GM23248 (cell line): ENCODE measurements around the gene SLC24A4. TPM values are rescaled to one million over a fixed set of nuclear protein-coding genes. Genes with fewer than 3 reads are reported as not detected.

Experiments used
- DNase-seq: peaks from one replicate; pipeline ENCODE4 v3.0.0-alpha.2; 2015
- H2AFZ ChIP-seq: fragments of 200-600 bp; sonication (generic); 2 replicates; pipeline ENCODE4 v1.6.1; 2016; ENCODE audit warnings: antibody characterized with exemption
- H3F3A ChIP-seq: fragments of 200-600 bp; sonication (generic); 2 replicates; pipeline ENCODE4 v1.6.1; 2016; ENCODE audit warnings: mild to moderate bottlenecking, antibody characterized with exemption, mixed run types; ENCODE audit not compliant: insufficient read depth
- H3K27ac ChIP-seq: fragments of 200-600 bp; sonication (generic); 2 replicates; pipeline ENCODE4 v1.5.1; 2016; ENCODE audit warnings: mild to moderate bottlenecking
- H3K27me3 ChIP-seq: fragments of 200-600 bp; sonication (generic); replicated peaks from 2 replicates; pipeline ENCODE4 v1.6.1; 2016; ENCODE audit warnings: mild to moderate bottlenecking; ENCODE audit not compliant: insufficient read depth
- H3K36me3 ChIP-seq: fragments of 200-600 bp; sonication (generic); 2 replicates; pipeline ENCODE4 v1.6.1; 2016; ENCODE audit warnings: low read depth, mild to moderate bottlenecking
- H3K4me1 ChIP-seq: fragments of 200-600 bp; sonication (generic); 2 replicates; pipeline ENCODE4 v1.6.1; 2016; ENCODE audit warnings: mild to moderate bottlenecking; ENCODE audit not compliant: insufficient read depth
- H3K4me2 ChIP-seq: fragments of 200-600 bp; sonication (generic); one replicate; pipeline ENCODE4 v1.6.1; 2016; ENCODE audit warnings: mild to moderate bottlenecking; ENCODE audit not compliant: unreplicated experiment
- H3K4me3 ChIP-seq: fragments of 200-600 bp; sonication (generic); 2 replicates; pipeline ENCODE4 v1.5.1; 2016; ENCODE audit warnings: mild to moderate bottlenecking
- H3K79me2 ChIP-seq: fragments of 200-600 bp; sonication (generic); 2 replicates; pipeline ENCODE4 v1.6.1; 2016; ENCODE audit warnings: mild to moderate bottlenecking; ENCODE audit not compliant: insufficient read depth
- H3K9ac ChIP-seq: fragments of 200-600 bp; sonication (generic); 2 replicates; pipeline ENCODE4 v1.6.1; 2016; ENCODE audit warnings: mild to moderate bottlenecking
- H3K9me2 ChIP-seq: fragments of 200-600 bp; sonication (generic); 2 replicates; pipeline ENCODE4 v1.6.1; 2016; ENCODE audit warnings: mixed run types, mild to moderate bottlenecking, moderate library complexity; ENCODE audit not compliant: insufficient read depth
- H3K9me3 ChIP-seq: fragments of 200-600 bp; sonication (generic); one replicate; pipeline ENCODE4 v1.6.1; 2017; ENCODE audit warnings: low read depth
- H4K20me1 ChIP-seq: fragments of 200-600 bp; sonication (generic); 2 replicates; pipeline ENCODE4 v1.6.0; 2016; ENCODE audit not compliant: insufficient read depth
- EZH2 ChIP-seq: fragments of 200-600 bp; sonication (generic); IDR thresholded peaks from 2 replicates; pipeline ENCODE4 v1.6.1; 2018; ENCODE audit warnings: antibody characterized with exemption, mild to moderate bottlenecking; ENCODE audit not compliant: insufficient read depth, poor library complexity, severe bottlenecking
- EZH2phosphoT487 ChIP-seq: fragments of 200-600 bp; sonication (generic); IDR thresholded peaks from 2 replicates; pipeline ENCODE4 v1.6.1; 2018; ENCODE audit warnings: antibody characterized with exemption, moderate library complexity, mild to moderate bottlenecking, low read depth; ENCODE audit not compliant: insufficient read depth
- WGBS, 2 experiments: methylation state at CpG; one replicate each; pipeline ENCODE4 v1.1.6; 2015 to 2017; ENCODE audit warnings: low lambda C conversion rate in 2 of 2, low coverage in 1 of 2; ENCODE audit errors: missing lambda C conversion rate in 2 of 2; 5-methylcytosine and 5-hydroxymethylcytosine counted together
- in situ Hi-C: fragments of 300-500 bp; cut with MboI; formaldehyde crosslinking; loops from 2 replicates; pipeline ENCODE4 v1.15.0; 2020
- polyA plus RNA-seq: library from polyadenylated mRNA; unstranded; fragments of >200 nt; fragmentation: Nextera tagmentation; extraction: Ambion mirVana; gene quantifications from 2 replicates; pipeline ENCODE4 v1.2.1, GENCODE V29; 2016
- total RNA-seq: library from RNA; depleted of rRNA; stranded (reverse); fragments of >200 nt; shearing (Covaris generic); gene quantifications from 2 replicates; pipeline ENCODE4 v1.2.3, GENCODE V29; 2014

The SLC24A4 gene
- total and polyA plus RNA-seq, 2 experiments from 2014 or later: not detected

DNA sequence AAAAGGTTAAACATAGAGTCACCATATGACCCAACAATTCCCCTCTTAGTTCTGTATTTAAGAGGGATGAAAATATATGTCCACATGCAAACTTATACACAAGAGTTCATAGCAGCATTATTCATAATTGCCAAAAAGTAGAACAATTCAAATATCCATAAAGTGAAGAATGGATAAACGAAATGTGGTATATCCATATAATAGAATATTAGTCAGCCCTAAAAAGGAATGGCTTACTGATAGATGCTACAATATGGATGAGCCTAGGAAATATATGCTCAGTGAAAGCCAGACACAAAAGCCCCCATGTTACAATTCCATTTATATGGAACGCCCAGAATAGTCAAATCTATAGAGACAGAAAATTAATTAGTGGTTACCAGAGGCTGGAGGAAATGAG, 146.6 kb downstream of the SLC24A4 start:
- no peaks in the 10 kb centered on the region for H4K20me1 ChIP-seq
- no peak overlapping the region for H3K4me3 ChIP-seq

DNA sequence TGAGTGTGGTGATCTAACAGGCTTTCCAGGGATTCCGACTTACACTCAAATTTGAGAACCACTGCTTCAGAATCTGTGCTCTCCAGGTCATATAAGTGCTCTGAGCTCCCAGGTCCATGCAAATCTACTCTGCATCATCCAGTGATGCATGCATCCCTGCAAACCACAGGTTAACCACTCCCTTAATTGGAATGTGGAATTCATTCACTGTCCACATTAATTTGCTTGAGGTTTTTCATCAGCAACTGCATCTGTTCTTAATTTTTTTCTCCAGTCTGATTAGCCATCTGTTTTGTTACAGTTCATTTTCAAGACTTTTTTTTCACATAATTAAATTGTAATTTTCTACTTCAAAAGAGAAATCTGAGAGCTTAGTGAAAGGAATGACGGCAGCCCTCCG, 147.2 kb downstream of the SLC24A4 start:
- peaks cover 47% of the 10 kb centered on the region for H3K4me1 ChIP-seq
- H3K9me3 ChIP-seq: no peaks in the 10 kb centered on the region
- no peak overlapping the region for H3K9ac ChIP-seq
- in situ Hi-C loops: no loop called here
- H3K27ac ChIP-seq: peak overlapping the region; percentile 38
- 17% methylated on average over 3 of the region's 3 CpGs for WGBS, 2 experiments
- no peak overlapping the region for H2AFZ ChIP-seq
- H3K79me2 ChIP-seq: no peaks in the 10 kb centered on the region
- H4K20me1 ChIP-seq: no peaks in the 10 kb centered on the region
- no peak overlapping the region for H3K4me3 ChIP-seq
- TF ChIP-seq EZH2phosphoT487 (no peak), EZH2 (no peak)
- peak; percentile 85 for DNase-seq
- H3K4me2 ChIP-seq: peak overlapping the region; percentile 16
- peaks cover 51% of the 10 kb centered on the region for H3F3A ChIP-seq
- H3K27me3 ChIP-seq: no peaks in the 10 kb centered on the region
- H3K9me2 ChIP-seq: no peaks in the 10 kb centered on the region
- H3K36me3 ChIP-seq: no peaks in the 10 kb centered on the region

More for the DNA sequence above, 146.6 kb downstream of the SLC24A4 start:
- no peak for DNase-seq
- Histone ChIP-seq H3K27ac (peak overlapping the region; percentile 38; the same call in 1 of the 2 replicates), H3K9me3 (no peaks in the 10 kb centered on the region), H3K27me3 (no peaks in the 10 kb centered on the region), H3K4me1 (peaks cover 47% of the 10 kb centered on the region), H3F3A (peaks cover 47% of the 10 kb centered on the region), H3K4me2 (no peak overlapping the region), H3K36me3 (no peaks in the 10 kb centered on the region), H2AFZ (no peak overlapping the region), H3K79me2 (no peaks in the 10 kb centered on the region), H3K9me2 (no peaks in the 10 kb centered on the region), H3K9ac (no peak overlapping the region)
- TF ChIP-seq EZH2phosphoT487: no peak
- TF ChIP-seq EZH2: no peak
- in situ Hi-C loops: no loop called here
- 98 to 99% methylated on average over 2 of the region's 2 CpGs for WGBS, 2 experiments

DNA sequence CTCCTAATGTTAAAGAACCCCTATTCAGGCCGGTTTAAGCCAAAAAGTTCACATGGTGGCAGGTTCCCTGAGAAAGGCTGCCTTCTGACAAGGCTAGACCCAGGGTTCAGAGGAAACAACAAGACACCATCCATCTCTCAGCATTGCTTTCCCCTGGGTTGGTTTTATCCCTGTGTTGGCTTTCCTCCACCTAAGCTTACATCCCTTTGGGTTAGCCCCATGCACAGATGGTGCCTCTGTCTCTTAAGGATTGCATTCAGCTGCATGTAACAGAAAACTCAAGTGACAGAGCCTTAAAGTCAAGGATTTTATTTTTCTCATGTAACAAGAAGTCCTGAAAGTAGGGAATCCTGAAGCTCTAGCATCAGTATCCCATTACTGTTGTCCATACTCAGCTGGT, 147.8 kb downstream of the SLC24A4 start:
- Histone ChIP-seq H3K9ac (no peak overlapping the region), H3K79me2 (no peaks in the 10 kb centered on the region), H3K27ac (no peak overlapping the region), H2AFZ (no peak overlapping the region), H3K4me1 (peaks cover 49% of the 10 kb centered on the region), H3K36me3 (no peaks in the 10 kb centered on the region), H4K20me1 (no peaks in the 10 kb centered on the region), H3F3A (peaks cover 52% of the 10 kb centered on the region), H3K4me2 (peak overlapping the region; percentile 16), H3K9me2 (no peaks in the 10 kb centered on the region), H3K9me3 (no peaks in the 10 kb centered on the region), H3K4me3 (no peak overlapping the region), H3K27me3 (no peaks in the 10 kb centered on the region)
- no peak for TF ChIP-seq EZH2
- no peak for TF ChIP-seq EZH2phosphoT487
- peak; percentile 16 for DNase-seq
- in situ Hi-C loops: no loop called here
- 24 to 31% methylated on average over 1 of the region's 1 CpG for WGBS, 2 experiments

DNA sequence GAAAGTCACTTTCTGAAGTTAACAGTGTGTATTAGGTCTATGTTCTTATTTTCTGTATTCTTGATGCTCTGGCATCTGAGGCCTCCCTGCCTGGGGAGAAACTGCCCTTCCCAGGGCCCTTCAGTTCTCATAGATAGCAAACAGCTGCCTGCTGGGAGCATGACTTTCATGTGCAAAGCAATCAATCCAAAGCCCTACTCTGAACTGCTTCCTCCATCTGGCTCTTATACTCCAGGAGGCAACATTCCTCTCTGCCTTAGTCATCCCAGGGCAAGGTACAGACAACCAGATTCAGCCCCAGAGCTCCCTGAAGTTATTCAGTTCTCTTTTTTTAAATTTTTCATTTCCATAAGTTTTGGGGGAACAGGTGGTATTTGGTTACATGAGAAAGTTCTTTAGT, 149.0 kb downstream of the SLC24A4 start:
- no peaks in the 10 kb centered on the region for H3K79me2 ChIP-seq
- DNase-seq: peak; percentile 69
- in situ Hi-C loops: no loop called here
- H3F3A ChIP-seq: peaks cover 52% of the 10 kb centered on the region
- H4K20me1 ChIP-seq: no peaks in the 10 kb centered on the region
- no peaks in the 10 kb centered on the region for H3K9me3 ChIP-seq
- no peaks in the 10 kb centered on the region for H3K27me3 ChIP-seq
- no peak overlapping the region for H2AFZ ChIP-seq
- no peaks in the 10 kb centered on the region for H3K9me2 ChIP-seq
- peak overlapping the region; percentile 12; the same call in 1 of the 2 replicates for H3K27ac ChIP-seq
- peaks cover 53% of the 10 kb centered on the region for H3K4me1 ChIP-seq
- H3K4me2 ChIP-seq: peak overlapping the region; percentile 13
- H3K4me3 ChIP-seq: no peak overlapping the region
- TF ChIP-seq EZH2 (no peak), EZH2phosphoT487 (no peak)
- H3K36me3 ChIP-seq: no peaks in the 10 kb centered on the region
- no peak overlapping the region for H3K9ac ChIP-seq

DNA sequence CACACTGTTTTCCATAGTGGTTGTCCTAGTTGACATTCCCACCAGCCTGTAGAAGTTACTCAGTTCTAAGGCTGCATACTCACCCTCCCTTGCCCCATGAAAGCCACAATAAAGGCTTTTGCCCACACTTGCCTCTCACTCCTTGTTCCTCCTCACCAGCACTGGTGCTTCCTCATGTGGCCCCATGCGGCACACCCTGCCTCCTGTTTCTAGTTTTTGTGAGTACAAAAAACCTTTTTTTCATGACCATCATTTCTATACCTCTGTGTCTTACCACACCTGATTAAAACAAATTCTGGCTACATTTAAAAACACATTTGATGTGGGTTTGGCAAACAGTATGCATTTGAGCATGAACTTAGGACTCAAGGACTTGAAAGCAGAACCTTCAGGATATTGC, 149.9 kb downstream of the SLC24A4 start:
- TF ChIP-seq EZH2phosphoT487: no peak
- TF ChIP-seq EZH2: no peak
- no peaks in the 10 kb centered on the region for H4K20me1 ChIP-seq
- peak overlapping the region; percentile 77 for H3K27ac ChIP-seq
- peaks cover 53% of the 10 kb centered on the region for H3K4me1 ChIP-seq
- H3K27me3 ChIP-seq: no peaks in the 10 kb centered on the region
- peaks cover 52% of the 10 kb centered on the region for H3F3A ChIP-seq
- peak; percentile 31 for DNase-seq
- H3K4me3 ChIP-seq: peak overlapping the region; percentile 46
- no peak overlapping the region for H2AFZ ChIP-seq
- H3K79me2 ChIP-seq: no peaks in the 10 kb centered on the region
- in situ Hi-C loops: no loop called here
- 96 to 100% methylated on average over 1 of the region's 1 CpG for WGBS, 2 experiments
- H3K4me2 ChIP-seq: peak overlapping the region; percentile 63
- no peaks in the 10 kb centered on the region for H3K9me3 ChIP-seq
- H3K9me2 ChIP-seq: no peaks in the 10 kb centered on the region
- no peaks in the 10 kb centered on the region for H3K36me3 ChIP-seq
- H3K9ac ChIP-seq: peak overlapping the region; percentile 60
